ENCODE data around the gene AKR1C4. TPM values are rescaled to one million over a fixed set of nuclear protein-coding genes. Genes with fewer than 3 reads are reported as not detected.

AKR1C4 gene
- total and polyA plus RNA-seq, 4 donors = 3.2 to 260 (median 129) TPM

GRCh38 chr10:5198386-5198785 lies 1.7 kb downstream of the AKR1C4 start:
- no peak for TF ChIP-seq FOXA1 (IDR thresholded peaks at IDR 0.05)
- TF ChIP-seq MAX (IDR thresholded peaks at IDR 0.05) = no peak
- no peak for TF ChIP-seq SP1 (IDR thresholded peaks at IDR 0.05)
- no peak for TF ChIP-seq TAF1 (conservative IDR thresholded peaks at IDR 0.05)
- no peak for TF ChIP-seq YY1 (IDR thresholded peaks at IDR 0.05)
- no peak for TF ChIP-seq EGR1 (IDR thresholded peaks at IDR 0.05; ENCODE audit: low read depth in 2 of 2)
- TF ChIP-seq FOXA2 (IDR thresholded peaks at IDR 0.05) = no peak
- TF ChIP-seq JUND (IDR thresholded peaks at IDR 0.05) = no peak
- no peak for TF ChIP-seq RXRA (IDR thresholded peaks at IDR 0.05)
- TF ChIP-seq HNF4G (IDR thresholded peaks at IDR 0.05) = no peak
- TF ChIP-seq NR2F2 (IDR thresholded peaks at IDR 0.05) = no peak
- TF ChIP-seq GABPA (IDR thresholded peaks at IDR 0.05 in 1 of 2, conservative IDR thresholded peaks at IDR 0.05 in 1 of 2) = no peak
- no peak for TF ChIP-seq RAD21 (IDR thresholded peaks at IDR 0.05)
- TF ChIP-seq ATF3 (IDR thresholded peaks at IDR 0.05) = no peak
- no peak for TF ChIP-seq CTCF (IDR thresholded peaks at IDR 0.05; ENCODE audit: low read depth, low read length, missing input control)
- no peak for TF ChIP-seq ZBTB33 (IDR thresholded peaks at IDR 0.05)
- TF ChIP-seq HNF4A (conservative IDR thresholded peaks at IDR 0.05) = no peak
- no peak for TF ChIP-seq REST (IDR thresholded peaks at IDR 0.05)
- Histone ChIP-seq H3K9me3 (ENCODE audit: control insufficient read depth in 4 of 4, low read length in 3 of 4) (no peaks in the 10 kb centered on the region), H3K27ac (ENCODE audit: low read depth in 1 of 2, low read length in 2 of 2) (peak overlapping the region; percentile 67 to 91), H3K9ac (ENCODE audit: low read depth in 1 of 2, low read length in 2 of 2) (peak overlapping the region in 1 of 2 donors; percentile 88), H3K27me3 (ENCODE audit: control insufficient read depth in 4 of 4, insufficient read depth in 4 of 4, low read length in 3 of 4) (no peaks in the 10 kb centered on the region), H3K4me1 (ENCODE audit: control insufficient read depth in 4 of 4, insufficient read depth in 4 of 4, low read length in 3 of 4) (peaks cover 3 to 44% (median 26%) of the 10 kb centered on the region in 4 donors), H3K36me3 (ENCODE audit: control insufficient read depth in 4 of 4, insufficient read depth in 3 of 4, low read depth in 1 of 4, low read length in 3 of 4) (peaks cover 0 to 6% (median 2%) of the 10 kb centered on the region in 4 donors), H3K4me3 (ENCODE audit: low read depth in 1 of 3, low read length in 3 of 3) (peak overlapping the region; percentile 20 to 71 (median 56))
- WGBS = 45% methylated on average over 3 of the region's 3 CpGs
- DNase-seq (ENCODE audit: low spot score) = no peak
